ENCODE measurements around the gene RUBCN. TPM values are rescaled to one million over a fixed set of nuclear protein-coding genes. Genes with fewer than 3 reads are reported as not detected.

Gene RUBCN
- total RNA-seq, result 27.3 TPM

- DNase-seq (ENCODE audit: low spot score in 2 of 2), result peak; percentile 98
- no peak for FAIRE-seq
These were observed at the start of gene RUBCN for GRCh38 chr3:197736491-197737318. RUBCN (minus strand) TSS chr3:197736904; CDS start chr3:197736719, 185 bp downstream.

- no peak for DNase-seq (ENCODE audit: low spot score in 2 of 2)
- no peak for FAIRE-seq
These were observed 47.4 kb upstream of the RUBCN start for GRCh38 chr3:197784019-197784585.

- FAIRE-seq, result no peak
These were observed 45.5 kb upstream of the RUBCN start for GRCh38 chr3:197782230-197782629.

GRCh38 chr3:197775317-197775716 is 38.6 kb upstream of the RUBCN start:
- DNase-seq (ENCODE audit: low spot score in 2 of 2) (no peak), FAIRE-seq (no peak)

More at GRCh38 chr3:197782230-197782629, 45.5 kb upstream of the RUBCN start:
- no peak for DNase-seq (ENCODE audit: low spot score in 2 of 2)

GRCh38 chr3:197761784-197762183 is 25.1 kb upstream of the RUBCN start:
- DNase-seq (ENCODE audit: low spot score in 2 of 2) (no peak), FAIRE-seq (no peak)

- DNase-seq (ENCODE audit: low spot score in 2 of 2), result no peak
- FAIRE-seq, result no peak
These were observed 21.8 kb upstream of the RUBCN start for GRCh38 chr3:197758512-197758911.

GRCh38 chr3:197756704-197757103 is 20.0 kb upstream of the RUBCN start:
- DNase-seq (ENCODE audit: low spot score in 2 of 2) (no peak), FAIRE-seq (no peak)

GRCh38 chr3:197753263-197753662 is 16.6 kb upstream of the RUBCN start:
- FAIRE-seq, result no peak
- DNase-seq (ENCODE audit: low spot score in 2 of 2), result no peak

GRCh38 chr3:197752107-197752506 is 15.4 kb upstream of the RUBCN start:
- DNase-seq (ENCODE audit: low spot score in 2 of 2) (no peak), FAIRE-seq (no peak)

- DNase-seq (ENCODE audit: low spot score in 2 of 2) (no peak), FAIRE-seq (no peak)
These were observed 14.4 kb upstream of the RUBCN start for GRCh38 chr3:197750858-197751737.

- no peak for FAIRE-seq
- peak; percentile 50 to 67 for DNase-seq (ENCODE audit: low spot score in 2 of 2)
These were observed 13.7 kb upstream of the RUBCN start for GRCh38 chr3:197750396-197750831.

GRCh38 chr3:197749601-197750395 is 13.1 kb upstream of the RUBCN start, which contains the start of gene FYTTD1:
FYTTD1 (plus strand) TSS chr3:197749883; CDS start chr3:197749972, 89 bp downstream.
- peak; percentile 92 to 95 for DNase-seq (ENCODE audit: low spot score in 2 of 2)

GRCh38 chr3:197749315-197749600 is 12.6 kb upstream of the RUBCN start:
- DNase-seq (ENCODE audit: low spot score in 2 of 2) (peak in 1 of 2 donors; percentile 48), FAIRE-seq (no peak)

More at GRCh38 chr3:197749601-197750395, 13.1 kb upstream of the RUBCN start, which contains the start of gene FYTTD1:
- no peak for FAIRE-seq

GRCh38 chr3:197748597-197749314 is 12.1 kb upstream of the RUBCN start:
- FAIRE-seq (no peak), DNase-seq (ENCODE audit: low spot score in 2 of 2) (no peak)

GRCh38 chr3:197746801-197747237 is 10.1 kb upstream of the RUBCN start:
- DNase-seq (ENCODE audit: low spot score in 2 of 2) (no peak), FAIRE-seq (no peak)

GRCh38 chr3:197746209-197746608 is 9.5 kb upstream of the RUBCN start:
- no peak for FAIRE-seq

GRCh38 chr3:197742787-197743186 is 6.1 kb upstream of the RUBCN start:
- FAIRE-seq (no peak), DNase-seq (ENCODE audit: low spot score in 2 of 2) (no peak)

More at GRCh38 chr3:197746209-197746608, 9.5 kb upstream of the RUBCN start:
- DNase-seq (ENCODE audit: low spot score in 2 of 2), result no peak

- FAIRE-seq (no peak), DNase-seq (ENCODE audit: low spot score in 2 of 2) (no peak)
These were observed 1.2 kb upstream of the RUBCN start for GRCh38 chr3:197737749-197738462.

GRCh38 chr3:197737319-197737649 is 580 bp upstream of the RUBCN start:
- FAIRE-seq (no peak), DNase-seq (ENCODE audit: low spot score in 2 of 2) (no peak)
